Uterus (tissue), 2 donors: ENCODE measurements around the gene GON7.

Experiments
- CTCF ChIP-seq, 4 experiments: fragments of 200-600 bp in 2 of 4; fragments of 450-650 bp in 2 of 4; sonication (generic) in 2 of 4; IDR thresholded peaks; one replicate each; pipeline ENCODE4 v1.5.1; 2016 to 2019; ENCODE audit warnings: antibody characterized with exemption in 4 of 4, mild to moderate bottlenecking in 2 of 4, moderate library complexity in 1 of 4
- POLR2A ChIP-seq, 2 donors: fragments of 450-650 bp; IDR thresholded peaks; one replicate each; pipeline ENCODE4 v1.6.1; 2016; ENCODE audit warnings: antibody characterized with exemption in 2 of 2, mild to moderate bottlenecking in 1 of 2, moderate library complexity in 1 of 2

- TF ChIP-seq CTCF (IDR thresholded peaks at IDR 0.05) (no peak), POLR2A (IDR thresholded peaks at IDR 0.05) (no peak)
These were observed 27.9 kb upstream of the GON7 start for GRCh38 chr14:93234798-93235197.
